ENCODE results near the gene ZER1.

GRCh38 chr9:128810873-128811272, 39.1 kb upstream of the ZER1 start:
- TF ChIP-seq, protein P1, sequence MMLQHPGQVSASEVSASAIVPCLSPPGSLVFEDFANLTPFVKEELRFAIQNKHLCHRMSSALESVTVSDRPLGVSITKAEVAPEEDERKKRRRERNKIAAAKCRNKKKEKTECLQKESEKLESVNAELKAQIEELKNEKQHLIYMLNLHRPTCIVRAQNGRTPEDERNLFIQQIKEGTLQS (IDR thresholded peaks at IDR 0.05; ENCODE audit: insufficient read depth, low read depth, low read length) = no peak
- TF ChIP-seq EZH2 (IDR thresholded peaks at IDR 0.05; ENCODE audit: low read depth, low read length, severe bottlenecking) (no peak), RNF2 (IDR thresholded peaks at IDR 0.05; ENCODE audit: borderline replicate concordance, low read depth, low read length, missing control alignments, poor library complexity, severe bottlenecking) (no peak), FOSL1 (IDR thresholded peaks at IDR 0.05; ENCODE audit: insufficient read depth, low read depth, low read length) (no peak), TBP (IDR thresholded peaks at IDR 0.05; ENCODE audit: low read depth, low read length) (no peak), CEBPB (IDR thresholded peaks at IDR 0.05; ENCODE audit: low read depth, low read length) (no peak), EGR1 (IDR thresholded peaks at IDR 0.05; ENCODE audit: borderline replicate concordance, low read depth, low read length) (no peak), POLR2A (IDR thresholded peaks at IDR 0.05; ENCODE audit: control extremely low read depth in 1 of 2, low read depth in 2 of 2, low read length in 2 of 2) (no peak), TAF1 (IDR thresholded peaks at IDR 0.05; ENCODE audit: low read depth, low read length) (no peak), POLR2AphosphoS5 (IDR thresholded peaks at IDR 0.05; ENCODE audit: low read depth, low read length) (no peak), KDM1A (IDR thresholded peaks at IDR 0.05; ENCODE audit: borderline replicate concordance, low read length) (no peak)
- TF ChIP-seq, protein P2, sequence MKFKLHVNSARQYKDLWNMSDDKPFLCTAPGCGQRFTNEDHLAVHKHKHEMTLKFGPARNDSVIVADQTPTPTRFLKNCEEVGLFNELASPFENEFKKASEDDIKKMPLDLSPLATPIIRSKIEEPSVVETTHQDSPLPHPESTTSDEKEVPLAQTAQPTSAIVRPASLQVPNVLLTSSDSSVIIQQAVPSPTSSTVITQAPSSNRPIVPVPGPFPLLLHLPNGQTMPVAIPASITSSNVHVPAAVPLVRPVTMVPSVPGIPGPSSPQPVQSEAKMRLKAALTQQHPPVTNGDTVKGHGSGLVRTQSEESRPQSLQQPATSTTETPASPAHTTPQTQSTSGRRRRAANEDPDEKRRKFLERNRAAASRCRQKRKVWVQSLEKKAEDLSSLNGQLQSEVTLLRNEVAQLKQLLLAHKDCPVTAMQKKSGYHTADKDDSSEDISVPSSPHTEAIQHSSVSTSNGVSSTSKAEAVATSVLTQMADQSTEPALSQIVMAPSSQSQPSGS (IDR thresholded peaks at IDR 0.05; ENCODE audit: low read length) = no peak
- TF ChIP-seq, protein P3, sequence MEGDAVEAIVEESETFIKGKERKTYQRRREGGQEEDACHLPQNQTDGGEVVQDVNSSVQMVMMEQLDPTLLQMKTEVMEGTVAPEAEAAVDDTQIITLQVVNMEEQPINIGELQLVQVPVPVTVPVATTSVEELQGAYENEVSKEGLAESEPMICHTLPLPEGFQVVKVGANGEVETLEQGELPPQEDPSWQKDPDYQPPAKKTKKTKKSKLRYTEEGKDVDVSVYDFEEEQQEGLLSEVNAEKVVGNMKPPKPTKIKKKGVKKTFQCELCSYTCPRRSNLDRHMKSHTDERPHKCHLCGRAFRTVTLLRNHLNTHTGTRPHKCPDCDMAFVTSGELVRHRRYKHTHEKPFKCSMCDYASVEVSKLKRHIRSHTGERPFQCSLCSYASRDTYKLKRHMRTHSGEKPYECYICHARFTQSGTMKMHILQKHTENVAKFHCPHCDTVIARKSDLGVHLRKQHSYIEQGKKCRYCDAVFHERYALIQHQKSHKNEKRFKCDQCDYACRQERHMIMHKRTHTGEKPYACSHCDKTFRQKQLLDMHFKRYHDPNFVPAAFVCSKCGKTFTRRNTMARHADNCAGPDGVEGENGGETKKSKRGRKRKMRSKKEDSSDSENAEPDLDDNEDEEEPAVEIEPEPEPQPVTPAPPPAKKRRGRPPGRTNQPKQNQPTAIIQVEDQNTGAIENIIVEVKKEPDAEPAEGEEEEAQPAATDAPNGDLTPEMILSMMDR (IDR thresholded peaks at IDR 0.05; ENCODE audit: control extremely low read depth in 1 of 3, insufficient read depth in 1 of 3, low read depth in 1 of 3, low read length in 3 of 3) = no peak
